GM12874 (cell line): Measurements from ENCODE around the gene TOLLIP.

Experiments
- TF ChIP-seq, protein P1 (sequence below): IDR thresholded peaks from 2 replicates; pipeline ENCODE4 v1.5.1; 2011; ENCODE audit warnings: low read depth, mild to moderate bottlenecking, control low read depth, low read length, moderate library complexity; ENCODE audit not compliant: insufficient read depth

TOLLIP gene

DNA sequence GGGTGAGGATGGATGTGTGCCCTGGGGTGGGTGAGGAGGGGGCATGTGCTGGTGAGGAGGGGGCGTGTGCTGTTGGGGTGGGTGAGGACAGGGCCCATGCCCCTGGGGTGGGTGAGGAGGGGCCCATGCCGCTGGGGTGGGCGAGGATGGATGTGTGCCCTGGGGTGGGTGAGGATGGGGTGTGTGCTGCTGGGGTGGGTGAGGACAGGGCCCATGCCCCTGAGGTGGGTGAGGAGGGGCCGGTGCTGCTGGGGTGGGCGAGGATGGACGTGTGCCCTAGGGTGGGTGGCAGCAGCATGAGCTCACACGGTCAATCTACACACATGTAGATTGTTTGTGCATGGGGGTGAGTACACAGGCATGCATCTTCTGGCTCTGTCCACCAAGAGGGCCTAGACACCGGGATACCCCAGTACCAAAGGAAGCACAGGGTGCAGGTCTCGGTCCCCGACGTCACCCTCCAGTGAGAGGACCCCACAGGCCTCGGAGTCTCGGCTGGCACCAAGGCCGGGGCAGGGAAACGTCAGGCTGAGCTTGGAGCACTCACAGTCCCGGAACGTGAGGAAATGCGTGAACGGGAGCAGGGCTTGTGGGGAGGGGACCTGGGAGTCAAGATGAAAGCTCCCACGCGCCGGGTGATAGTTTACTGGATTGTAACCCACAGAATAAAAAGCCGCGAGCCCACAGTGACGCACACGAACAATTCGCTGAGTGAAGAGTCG, 37.4 kb upstream of the TOLLIP start:
- TF ChIP-seq, protein P1, sequence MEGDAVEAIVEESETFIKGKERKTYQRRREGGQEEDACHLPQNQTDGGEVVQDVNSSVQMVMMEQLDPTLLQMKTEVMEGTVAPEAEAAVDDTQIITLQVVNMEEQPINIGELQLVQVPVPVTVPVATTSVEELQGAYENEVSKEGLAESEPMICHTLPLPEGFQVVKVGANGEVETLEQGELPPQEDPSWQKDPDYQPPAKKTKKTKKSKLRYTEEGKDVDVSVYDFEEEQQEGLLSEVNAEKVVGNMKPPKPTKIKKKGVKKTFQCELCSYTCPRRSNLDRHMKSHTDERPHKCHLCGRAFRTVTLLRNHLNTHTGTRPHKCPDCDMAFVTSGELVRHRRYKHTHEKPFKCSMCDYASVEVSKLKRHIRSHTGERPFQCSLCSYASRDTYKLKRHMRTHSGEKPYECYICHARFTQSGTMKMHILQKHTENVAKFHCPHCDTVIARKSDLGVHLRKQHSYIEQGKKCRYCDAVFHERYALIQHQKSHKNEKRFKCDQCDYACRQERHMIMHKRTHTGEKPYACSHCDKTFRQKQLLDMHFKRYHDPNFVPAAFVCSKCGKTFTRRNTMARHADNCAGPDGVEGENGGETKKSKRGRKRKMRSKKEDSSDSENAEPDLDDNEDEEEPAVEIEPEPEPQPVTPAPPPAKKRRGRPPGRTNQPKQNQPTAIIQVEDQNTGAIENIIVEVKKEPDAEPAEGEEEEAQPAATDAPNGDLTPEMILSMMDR: no peak

DNA sequence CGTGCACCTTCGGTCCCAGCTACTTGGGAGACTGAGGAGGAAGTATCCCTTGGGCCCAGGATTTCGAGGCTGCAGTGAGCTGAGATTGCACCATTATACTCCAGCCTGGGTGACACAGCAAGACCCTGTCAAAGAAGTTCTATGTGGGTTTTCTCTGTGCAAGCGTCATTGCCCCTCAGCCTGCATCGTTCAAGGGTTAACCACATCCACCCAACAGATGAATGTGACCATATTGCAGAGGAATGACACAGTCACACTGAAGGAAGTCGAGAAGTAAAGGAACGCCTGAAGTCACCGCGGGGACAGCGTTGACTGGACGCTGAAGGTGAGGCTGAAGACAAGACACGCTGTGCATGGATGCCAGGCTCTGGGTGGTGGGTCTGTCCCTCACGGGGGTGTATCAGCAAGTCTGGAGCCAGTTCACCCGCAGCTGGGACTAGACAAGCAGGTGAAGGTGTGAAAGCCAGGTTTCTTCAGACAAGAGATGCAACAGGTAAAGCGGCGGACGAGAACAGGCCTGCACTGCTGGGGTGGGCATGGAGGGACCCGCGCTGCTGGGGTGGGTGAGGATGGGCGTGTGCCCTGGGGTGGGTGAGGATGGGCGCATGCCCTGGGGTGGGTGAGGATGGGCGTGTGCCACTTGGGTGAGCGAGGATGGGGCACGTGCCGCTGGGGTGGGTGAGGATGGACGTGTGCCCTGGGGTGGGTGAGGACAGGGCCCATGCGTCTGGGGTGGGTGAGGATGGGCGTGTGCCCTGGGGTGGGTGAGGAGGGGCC, 36.5 kb upstream of the TOLLIP start:
- TF ChIP-seq, protein P1: no peak

DNA sequence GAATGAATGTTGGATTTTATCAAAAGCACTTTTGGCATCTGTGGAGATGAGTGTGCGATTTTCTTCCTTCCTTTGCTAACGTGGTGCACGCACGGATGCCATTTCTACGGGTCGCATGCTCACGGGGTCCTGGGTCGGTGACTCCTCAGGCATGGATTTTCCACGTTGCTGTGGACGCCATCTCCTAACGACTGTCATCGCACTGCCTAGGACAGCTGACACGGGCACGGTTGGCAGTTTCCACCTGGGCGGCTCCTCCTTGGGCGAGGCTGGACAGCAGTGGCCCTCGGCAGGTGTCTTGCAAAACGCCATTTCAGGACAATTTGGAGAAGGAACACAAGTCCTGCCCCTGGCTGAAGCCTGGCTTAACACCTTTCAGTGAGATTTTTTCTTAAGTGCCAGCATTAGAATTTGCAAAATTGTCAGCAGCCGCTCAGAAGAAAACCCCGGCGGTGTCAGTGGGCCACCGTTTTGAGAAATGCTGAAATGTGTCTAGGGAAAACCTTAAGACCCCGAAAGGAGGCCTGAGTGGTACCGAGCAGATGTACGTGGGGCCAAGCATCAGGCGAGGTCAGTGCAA, 34.7 kb upstream of the TOLLIP start:
- TF ChIP-seq, protein P1: no peak

DNA sequence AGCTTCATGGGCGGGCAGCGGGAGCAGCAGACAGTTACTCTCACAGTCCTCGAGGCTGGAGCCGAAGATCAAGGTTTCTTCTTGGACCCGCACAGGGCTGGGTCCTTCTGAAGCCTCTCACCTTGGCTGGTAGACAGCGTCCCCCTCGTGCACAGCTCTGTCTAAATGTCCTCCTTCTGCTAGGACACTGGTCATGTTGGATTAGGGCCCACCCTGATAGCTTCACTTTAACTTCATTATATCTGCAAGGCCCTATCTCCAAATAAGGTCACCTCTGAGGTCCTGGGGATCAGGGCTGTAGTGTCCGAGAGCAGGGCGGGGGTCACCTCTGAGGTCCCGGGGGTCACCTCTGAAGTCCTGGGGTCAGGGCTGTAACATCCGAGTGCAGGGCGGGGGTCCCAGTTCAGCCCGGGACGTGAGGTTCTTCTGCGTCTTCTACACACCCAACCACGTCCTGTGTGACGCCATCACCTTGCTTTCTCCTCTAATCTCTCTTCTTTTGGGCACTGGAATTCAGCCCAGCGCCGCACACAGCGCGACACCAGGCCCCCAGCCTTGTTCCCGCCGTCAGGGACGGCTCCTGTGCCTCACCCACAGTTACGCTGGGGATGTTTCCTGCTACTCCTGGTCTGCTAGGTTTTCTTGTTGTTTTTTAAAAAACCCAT, 34.1 kb upstream of the TOLLIP start:
- TF ChIP-seq, protein P1: no peak

DNA sequence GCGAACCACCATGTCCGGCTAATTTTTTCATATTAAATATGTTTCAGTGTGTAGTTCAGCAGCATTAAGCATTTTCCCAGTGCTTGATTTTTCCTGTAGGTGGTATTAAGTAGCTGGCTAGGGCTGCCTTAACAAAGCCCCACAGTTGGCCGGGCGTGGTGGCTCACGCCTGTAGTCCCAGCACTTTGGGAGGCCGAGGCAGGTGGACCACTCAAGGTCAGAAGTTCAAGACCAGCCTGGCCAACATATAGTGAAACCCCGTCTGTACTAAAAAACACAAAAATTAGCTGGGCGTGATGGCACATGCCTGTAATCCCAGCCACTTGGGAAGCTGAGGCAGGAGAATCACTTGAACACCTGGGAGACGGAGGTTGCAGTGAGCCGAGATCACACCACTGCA, 33.5 kb upstream of the TOLLIP start:
- TF ChIP-seq, protein P1: no peak

DNA sequence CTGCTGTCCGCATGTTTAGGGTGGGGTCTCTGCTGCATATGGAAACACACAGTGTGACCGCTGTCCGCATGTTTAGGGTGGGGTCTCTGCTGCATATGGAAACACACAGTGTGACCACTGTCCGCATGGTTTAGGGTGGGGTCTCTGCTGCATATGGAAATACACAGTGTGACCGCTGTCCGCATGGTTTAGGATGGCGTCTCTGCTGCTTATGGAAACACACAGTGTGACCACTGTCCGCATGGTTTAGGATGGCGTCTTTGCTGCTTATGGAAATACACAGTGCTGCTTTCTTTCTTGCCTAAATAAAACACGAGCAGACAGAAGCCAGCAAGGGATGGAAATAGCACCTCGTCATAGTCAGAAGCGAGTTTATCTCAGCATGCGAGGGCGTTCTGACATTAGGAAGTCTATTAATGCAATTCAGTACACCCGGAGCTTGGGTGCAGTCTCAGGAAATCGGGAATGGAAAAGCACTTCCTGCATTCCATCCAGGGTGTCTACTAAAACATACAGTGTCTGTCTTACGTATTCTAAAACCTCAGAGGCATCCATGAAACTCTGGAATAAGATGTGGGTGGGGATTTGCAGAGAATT, 32.6 kb upstream of the TOLLIP start:
- TF ChIP-seq, protein P1: no peak
